HepG2 (cell line): ENCODE measurements around the gene CCM2. TPM values are rescaled to one million over a fixed set of nuclear protein-coding genes. Genes with fewer than 3 reads are reported as not detected.

ENCODE experiments used
- ATAC-seq: fragments of 200-7000 bp; cut with Tn5 transposase; 3 replicates; pipeline ENCODE4 v1.9.1; 2020; ENCODE audit warnings: mild to moderate bottlenecking, moderate library complexity
- BruUV-seq: library from RNA; stranded (reverse); fragments of 400-500 nt; replicated peaks from 2 replicates; lab custom pipeline; 2021; lab: Mats Ljungman, UMichigan
- CTCF ChIA-PET: fragments of 300-600 bp; formaldehyde crosslinking; extraction: SDS; loops from one replicate; lab custom pipeline; 2021; ENCODE audit warnings: low total read pairs, inconsistent platforms, low intra/inter-chr PET ratio; lab: Yijun Ruan, JAX
- POLR2A ChIA-PET: fragments of 350-600 bp; sonication (Branson Sonifier 250); formaldehyde crosslinking; loops from one replicate; lab custom pipeline; 2020; ENCODE audit warnings: antibody characterized with exemption, inconsistent platforms; lab: Yijun Ruan, JAX
- DNase-seq: peaks from one replicate; pipeline ENCODE4 v3.0.0-alpha.2; 2015; ENCODE audit warnings: low spot score
- FAIRE-seq: peaks from 3 replicates; lab custom pipeline; 2011; peaks lifted over from hg19 to GRCh38; lab: Jason Lieb, UNC
- H2AFZ ChIP-seq: one replicate; pipeline ENCODE4 v1.6.1; 2011; ENCODE audit warnings: low read length, inconsistent platforms
- H3K27ac ChIP-seq: fragments of 300-600 bp; 3 replicates; pipeline ENCODE4 v1.8.0; 2011; ENCODE audit warnings: mixed run types, mild to moderate bottlenecking, mixed read lengths, low read length, inconsistent platforms; ENCODE audit not compliant: insufficient read depth; ENCODE audit errors: extremely low read length
- H3K27me3 ChIP-seq, 2 experiments: fragments of 200-600 bp in 1 of 2; 2 replicates in 1 of 2; 3 replicates in 1 of 2; pipeline versions ENCODE4 v1.6.0 to v1.8.0; 2011; ENCODE audit warnings: low read length in 2 of 2, mild to moderate bottlenecking in 2 of 2, moderate library complexity in 2 of 2, inconsistent platforms in 1 of 2; ENCODE audit not compliant: insufficient read depth in 2 of 2, control insufficient read depth in 1 of 2
- H3K36me3 ChIP-seq, 2 experiments: fragments of 200-600 bp in 1 of 2; replicated peaks in 1 of 2; 2 replicates in 1 of 2; 3 replicates in 1 of 2; pipeline versions ENCODE4 v1.5.1 to v1.8.0; 2011; ENCODE audit warnings: low read length in 2 of 2, inconsistent platforms in 1 of 2; ENCODE audit not compliant: insufficient read depth in 2 of 2, control insufficient read depth in 1 of 2
- H3K4me1 ChIP-seq: 2 replicates; pipeline ENCODE4 v1.5.1; 2012; ENCODE audit warnings: low read length, inconsistent platforms; ENCODE audit not compliant: insufficient read depth
- H3K4me2 ChIP-seq: 2 replicates; pipeline ENCODE4 v1.6.0; 2011; ENCODE audit warnings: low read depth, low read length, inconsistent platforms
- H3K4me3 ChIP-seq, 3 experiments: fragments of 200-600 bp in 1 of 3; sonication (generic), shearing (Covaris generic) in 1 of 3; replicated peaks in 1 of 3; 2 replicates each; pipeline ENCODE4 v1.5.1; 2011 to 2016; ENCODE audit warnings: low read length in 3 of 3, inconsistent platforms in 2 of 3, low read depth in 2 of 3, mild to moderate bottlenecking in 2 of 3, control low read depth in 1 of 3, mixed read lengths in 1 of 3; ENCODE audit not compliant: insufficient read depth in 1 of 3
- H3K79me2 ChIP-seq: one replicate; pipeline ENCODE4 v1.6.1; 2011; ENCODE audit warnings: low read length, inconsistent platforms; ENCODE audit not compliant: insufficient read depth
- H3K9ac ChIP-seq: 2 replicates; pipeline ENCODE4 v1.6.0; 2011; ENCODE audit warnings: mild to moderate bottlenecking, low read depth, low read length, inconsistent platforms; ENCODE audit not compliant: insufficient read depth
- H3K9me3 ChIP-seq: 2 replicates; pipeline ENCODE4 v1.5.1; 2012; ENCODE audit warnings: mild to moderate bottlenecking, low read length
- H4K20me1 ChIP-seq: 2 replicates; pipeline ENCODE4 v1.6.0; 2011; ENCODE audit warnings: inconsistent platforms, mild to moderate bottlenecking, low read length, moderate library complexity; ENCODE audit not compliant: insufficient read depth
- ATAD3A ChIP-seq: sonication (generic); formaldehyde crosslinking; IDR thresholded peaks from 2 replicates; pipeline ENCODE4 v1.4.0; 2020; ENCODE audit warnings: missing genetic modification reagents
- ELF3 ChIP-seq: IDR thresholded peaks from 2 replicates; pipeline ENCODE4 v1.6.1; 2016; ENCODE audit warnings: missing genetic modification reagents, missing compliant biosample characterization
- GATA4 ChIP-seq: sonication (generic); IDR thresholded peaks from 2 replicates; pipeline ENCODE4 v1.6.1; 2016; ENCODE audit warnings: antibody characterized with exemption, low read depth, borderline replicate concordance
- GLI4 ChIP-seq: sonication (generic); formaldehyde crosslinking; IDR thresholded peaks from 2 replicates; pipeline ENCODE4 v1.5.1; 2020; ENCODE audit warnings: missing genetic modification reagents, mild to moderate bottlenecking, moderate library complexity, borderline replicate concordance
- JUNB ChIP-seq: sonication (generic); formaldehyde crosslinking; IDR thresholded peaks from 2 replicates; pipeline ENCODE4 v1.8.0; 2022; ENCODE audit warnings: missing genetic modification reagents, mild to moderate bottlenecking, borderline replicate concordance
- KDM3A ChIP-seq: IDR thresholded peaks from 2 replicates; pipeline ENCODE4 v1.6.1; 2018; ENCODE audit warnings: low read depth, missing compliant biosample characterization
- MAFG ChIP-seq: sonication (generic); formaldehyde crosslinking; IDR thresholded peaks from 2 replicates; pipeline ENCODE4 v1.5.1; 2020; ENCODE audit warnings: mild to moderate bottlenecking, missing genetic modification reagents
- MXD3 ChIP-seq: IDR thresholded peaks from 2 replicates; pipeline ENCODE4 v1.6.1; 2016; ENCODE audit warnings: mild to moderate bottlenecking, missing biosample characterization, missing genetic modification reagents
- NFATC3 ChIP-seq: sonication (generic); formaldehyde crosslinking; IDR thresholded peaks from 2 replicates; pipeline ENCODE4 v1.5.1; 2020; ENCODE audit warnings: mild to moderate bottlenecking, missing genetic modification reagents
- NFE2L2 ChIP-seq: fragments of 150-350 bp; IDR thresholded peaks from 2 replicates; pipeline ENCODE4 v1.6.1; 2014; ENCODE audit warnings: low read length
- ONECUT2 ChIP-seq: sonication (generic); formaldehyde crosslinking; IDR thresholded peaks from 2 replicates; pipeline ENCODE4 v1.4.0; 2020; ENCODE audit warnings: missing genetic modification reagents
- PRMT3 ChIP-seq: sonication (generic); formaldehyde crosslinking; IDR thresholded peaks from 2 replicates; pipeline ENCODE4 v1.8.1; 2022; ENCODE audit warnings: low read depth, mild to moderate bottlenecking, moderate library complexity, missing genetic modification reagents, borderline replicate concordance
- ZBTB20 ChIP-seq: sonication (generic); formaldehyde crosslinking; IDR thresholded peaks from 2 replicates; pipeline ENCODE4 v1.8.1; 2023; ENCODE audit warnings: missing genetic modification reagents, low read depth, mild to moderate bottlenecking, borderline replicate concordance
- ZFX ChIP-seq: sonication (generic); formaldehyde crosslinking; IDR thresholded peaks from 2 replicates; pipeline ENCODE4 v1.4.0; 2020; ENCODE audit warnings: mild to moderate bottlenecking, low read depth, missing genetic modification reagents, moderate library complexity
- ZNF101 ChIP-seq: sonication (generic); formaldehyde crosslinking; IDR thresholded peaks from 2 replicates; pipeline ENCODE4 v1.4.0; 2020; ENCODE audit warnings: mild to moderate bottlenecking, low read depth, missing genetic modification reagents, borderline replicate concordance
- ZNF33A ChIP-seq: sonication (generic); formaldehyde crosslinking; IDR thresholded peaks from 2 replicates; pipeline ENCODE4 v1.5.1; 2020; ENCODE audit warnings: missing genetic modification reagents, mild to moderate bottlenecking, moderate library complexity, borderline replicate concordance
- ZNF34 ChIP-seq: sonication (generic); formaldehyde crosslinking; IDR thresholded peaks from 2 replicates; pipeline ENCODE4 v1.4.0; 2020; ENCODE audit warnings: mild to moderate bottlenecking, missing genetic modification reagents, borderline replicate concordance
- ZNF362 ChIP-seq: sonication (generic); formaldehyde crosslinking; IDR thresholded peaks from 2 replicates; pipeline ENCODE4 v1.4.0; 2020; ENCODE audit warnings: missing genetic modification reagents, mild to moderate bottlenecking, borderline replicate concordance
- ZNF589 ChIP-seq: sonication (generic); formaldehyde crosslinking; conservative IDR thresholded peaks from 2 replicates; pipeline ENCODE4 v1.8.0; 2022; ENCODE audit warnings: mild to moderate bottlenecking, moderate library complexity, missing genetic modification reagents
- WGBS: methylation state at CpG from one replicate; pipeline ENCODE4 v1.1.6; 2017; ENCODE audit warnings: low lambda C conversion rate; 5-methylcytosine and 5-hydroxymethylcytosine counted together
- in situ Hi-C: cut with HindIII; loops from 2 replicates; pipeline ENCODE4 v1.10.0; 2017; ENCODE audit warnings: low pct_unique_long_range_greater_than_20kb; ENCODE audit not compliant: extremely low pct_ligation_motif_present
- intact Hi-C: fragments of 100-400 bp; cut with micrococcal nuclease; formaldehyde crosslinking; loops from one replicate; pipeline ENCODE4 v1.10.0; 2022; ENCODE audit not compliant: unreplicated experiment
- polyA plus RNA-seq, 8 experiments: library from polyadenylated mRNA; depleted of rRNA in 3 of 8; stranded (reverse) in 7 of 8; unstranded in 1 of 8; fragments of >200 nt; fragmentation: Illumina TruSeq in 4 of 8; extraction: Trizol in 4 of 8; gene quantifications; 2 replicates each; pipeline versions ENCODE4 v1.2.1 to v1.2.3, GENCODE V29; 2011 to 2016; ENCODE audit warnings: low read depth in 4 of 8, missing spikeins in 1 of 8, mixed read lengths in 1 of 8; ENCODE audit not compliant: insufficient read depth in 1 of 8
- total RNA-seq, 5 experiments: library from RNA; depleted of rRNA; stranded (reverse); fragments of >200 nt; fragmentation: Illumina TruSeq; extraction: Trizol; gene quantifications; 2 replicates each; pipeline ENCODE4 v1.2.3, GENCODE V29; 2016; ENCODE audit warnings: low read depth in 1 of 5

Gene CCM2
- total and polyA plus RNA-seq, 2 of the 13 experiments (the other 11 are each of a cell fraction or from before 2014, with no cell fraction given), result 13.7 to 15.8 TPM

- Histone ChIP-seq H3K27me3 (no peaks in the 10 kb centered on the region; a peak in 1 of 5 replicates), H3K27ac (no peak overlapping the region), H3K4me1 (peaks cover 23% of the 10 kb centered on the region), H3K9me3 (no peaks in the 10 kb centered on the region), H2AFZ (no peak overlapping the region), H3K9ac (no peak overlapping the region), H3K36me3 (no peaks in the 10 kb centered on the region), H3K4me2 (no peak overlapping the region), H3K79me2 (peaks cover 15% of the 10 kb centered on the region), H3K4me3 (no peak overlapping the region), H4K20me1 (no peaks in the 10 kb centered on the region; the same call in 1 of the 2 replicates)
- in situ Hi-C loops (no loop called here), intact Hi-C loops (loop anchor here (5.0 kb wide), 1 partner anchor 113 kb away; the partner anchor contains the start of gene CCM2)
- ChIA-PET POLR2A (no interaction called here), CTCF (no interaction called here)
- BruUV-seq, result no TSS peak
- DNase-seq, result no peak
- TF ChIP-seq NFE2L2 (no peak), ATAD3A (CRISPR knock-in tag) (no peak), GATA4 (no peak), ZBTB20 (CRISPR knock-in tag) (no peak)
- ATAC-seq, result no peak
- no peak for FAIRE-seq
Observed at GRCh38 chr7:45114926-45115325, 114.9 kb downstream of the CCM2 start.

- ATAC-seq (no peak), FAIRE-seq (no peak), DNase-seq (no peak)
- ChIA-PET POLR2A (no interaction called here), CTCF (no interaction called here)
- H3K9ac ChIP-seq, result no peak overlapping the region
- no TSS peak for BruUV-seq
- no peaks in the 10 kb centered on the region; a peak in 1 of 5 replicates for H3K27me3 ChIP-seq
- H3K27ac ChIP-seq, result no peak overlapping the region
- no peak overlapping the region for H2AFZ ChIP-seq
- H3K4me3 ChIP-seq, result no peak overlapping the region
- H3K36me3 ChIP-seq, result no peaks in the 10 kb centered on the region
- intact Hi-C loops (no loop called here), in situ Hi-C loops (no loop called here)
- H3K4me1 ChIP-seq, result peaks cover 17% of the 10 kb centered on the region
- no peaks in the 10 kb centered on the region for H3K9me3 ChIP-seq
- no peak overlapping the region for H3K4me2 ChIP-seq
- no peaks in the 10 kb centered on the region for H4K20me1 ChIP-seq
- peaks cover 4% of the 10 kb centered on the region for H3K79me2 ChIP-seq
- 20% methylated on average over 1 of the region's 1 CpG for WGBS
- TF ChIP-seq JUNB (CRISPR knock-in tag), result no peak
- no peak for TF ChIP-seq ZNF33A
- no peak for TF ChIP-seq ZNF101 (CRISPR knock-in tag)
- no peak for TF ChIP-seq GLI4 (CRISPR knock-in tag)
- no peak for TF ChIP-seq KDM3A (CRISPR knock-in tag)
- TF ChIP-seq ZNF589 (CRISPR knock-in tag), result no peak
- no peak for TF ChIP-seq NFATC3
- TF ChIP-seq ZNF362 (CRISPR knock-in tag), result no peak
- no peak for TF ChIP-seq MXD3 (CRISPR knock-in tag)
- no peak for TF ChIP-seq PRMT3 (CRISPR knock-in tag)
- TF ChIP-seq ONECUT2 (CRISPR knock-in tag), result no peak
- no peak for TF ChIP-seq MAFG (CRISPR knock-in tag)
- TF ChIP-seq ZNF34 (CRISPR knock-in tag), result no peak
- no peak for TF ChIP-seq ZFX (CRISPR knock-in tag)
- no peak for TF ChIP-seq ELF3
Observed at GRCh38 chr7:45116048-45116447, 116.0 kb downstream of the CCM2 start.
